Body of pancreas (tissue), 4 donors: ENCODE measurements around the gene CCDC137. TPM values are rescaled to one million over a fixed set of nuclear protein-coding genes. Genes with fewer than 3 reads are reported as not detected.

ENCODE experiments used
- ATAC-seq: fragments of 150-250 bp; one replicate; pipeline ENCODE4 v1.9.1; 2016
- DNase-seq, 4 donors: peaks; one replicate each; pipeline ENCODE4 v3.0.0-alpha.2; 2019
- H3K27ac ChIP-seq, 4 donors: fragments of 200-600 bp; sonication (generic); 1 replicate in 3 of 4; 2 replicates in 1 of 4; pipeline versions ENCODE4 v1.5.1 to v1.6.1; 2016 to 2019; ENCODE audit warnings: mild to moderate bottlenecking in 1 of 4, mixed read lengths in 1 of 4, moderate library complexity in 1 of 4
- H3K27me3 ChIP-seq, 2 donors: fragments of 200-600 bp; sonication (generic); one replicate each; pipeline ENCODE4 v1.6.0; 2016; ENCODE audit warnings: mild to moderate bottlenecking in 1 of 2
- H3K36me3 ChIP-seq, 2 donors: fragments of 200-600 bp; sonication (generic); replicated peaks in 1 of 2; 2 replicates each; pipeline ENCODE4 v1.5.1; 2016; ENCODE audit warnings: low read depth in 2 of 2; ENCODE audit not compliant: insufficient read depth in 1 of 2
- H3K4me1 ChIP-seq: fragments of 200-600 bp; sonication (generic); one replicate; pipeline ENCODE4 v1.6.0; 2016
- H3K4me3 ChIP-seq, 2 donors: fragments of 200-600 bp; sonication (generic); 1 replicate in 1 of 2; 2 replicates in 1 of 2; pipeline ENCODE4 v1.5.1; 2016 to 2019
- H3K9me3 ChIP-seq, 3 donors: fragments of 200-600 bp; sonication (generic); 1 replicate in 2 of 3; 2 replicates in 1 of 3; pipeline ENCODE4 v1.5.1; 2016
- CTCF ChIP-seq, 7 experiments: fragments of 450-650 bp in 4 of 7; fragments of 200-600 bp in 3 of 7; sonication (generic) in 3 of 7; IDR thresholded peaks; one replicate each; pipeline ENCODE4 v1.5.1; 2016 to 2019; ENCODE audit warnings: antibody characterized with exemption in 7 of 7
- POLR2A ChIP-seq, 3 donors: fragments of 450-650 bp; IDR thresholded peaks; one replicate each; pipeline ENCODE4 v1.6.1; 2016; ENCODE audit warnings: antibody characterized with exemption in 3 of 3, mild to moderate bottlenecking in 2 of 3
- WGBS, 2 donors: methylation state at CpG; one replicate each; pipeline ENCODE4 v1.1.5; 2017; 5-methylcytosine and 5-hydroxymethylcytosine counted together
- intact Hi-C: fragments of 100-400 bp; cut with DNase I; formaldehyde crosslinking; loops from one replicate; pipeline ENCODE4 v1.15.1; 2023
- total RNA-seq, 2 donors: library from RNA; depleted of rRNA; stranded (reverse); fragments of >200 nt; gene quantifications; one replicate each; pipeline ENCODE4 v1.1.0, GENCODE V29; 2016

The CCDC137 gene
- total RNA-seq, 2 donors from 2014 or later = 6.2 to 21.4 TPM

DNA sequence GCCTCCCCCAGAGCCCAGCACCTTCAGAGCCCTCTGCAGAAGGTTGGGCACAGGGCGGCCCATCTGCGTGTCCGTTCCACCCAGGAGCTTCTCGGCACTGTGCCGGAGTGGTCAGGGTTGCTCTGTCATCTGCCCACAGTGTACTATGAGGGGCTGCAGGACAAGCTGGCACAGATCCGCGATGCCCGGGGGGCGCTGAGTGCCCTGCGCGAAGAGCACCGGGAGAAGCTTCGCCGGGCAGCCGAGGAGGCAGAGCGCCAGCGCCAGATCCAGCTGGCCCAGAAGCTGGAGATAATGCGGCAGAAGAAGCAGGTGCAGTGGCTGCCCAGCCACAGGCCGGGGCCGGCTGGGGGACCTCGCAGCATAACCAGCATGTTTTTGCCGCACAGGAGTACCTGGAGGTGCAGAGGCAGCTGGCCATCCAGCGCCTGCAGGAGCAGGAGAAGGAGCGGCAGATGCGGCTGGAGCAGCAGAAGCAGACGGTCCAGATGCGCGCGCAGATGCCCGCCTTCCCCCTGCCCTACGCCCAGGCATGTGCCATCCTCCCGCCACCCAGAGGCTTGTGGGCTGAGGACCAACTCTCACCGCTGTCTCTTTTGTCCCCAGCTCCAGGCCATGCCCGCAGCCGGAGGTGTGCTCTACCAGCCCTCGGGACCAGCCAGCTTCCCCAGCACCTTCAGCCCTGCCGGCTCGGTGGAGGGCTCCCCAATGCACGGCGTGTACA lies 29.8 kb downstream of the CCDC137 start:
- H3K36me3 ChIP-seq = peaks cover 9 to 43% of the 10 kb centered on the region in 2 donors
- no peak for DNase-seq

GRCh38 chr17:81697261-81698044 lies 30.9 kb downstream of the CCDC137 start:
- intact Hi-C loops = loop anchor here (10.0 kb wide), 1 partner anchor 423 kb away; no protein-coding TSS in a partner anchor
- Histone ChIP-seq H3K27ac (no peak overlapping the region), H3K27me3 (no peaks in the 10 kb centered on the region), H3K9me3 (no peaks in the 10 kb centered on the region), H3K4me1 (peaks cover 20% of the 10 kb centered on the region), H3K4me3 (no peak overlapping the region), H3K36me3 (peaks cover 9 to 35% of the 10 kb centered on the region in 2 donors)
- ATAC-seq = no peak
- no peak for DNase-seq
- 83 to 95% methylated on average over 11 to 25 of the region's 25 CpGs for WGBS, 2 donors
- TF ChIP-seq CTCF (IDR thresholded peaks at IDR 0.05) (no peak), POLR2A (IDR thresholded peaks at IDR 0.05) (no peak)

More for the DNA sequence above, 29.8 kb downstream of the CCDC137 start:
- 91 to 95% methylated on average over 22 to 25 of the region's 40 CpGs for WGBS, 2 donors
- peaks cover 9% of the 10 kb centered on the region for H3K4me1 ChIP-seq
- no peak overlapping the region for H3K27ac ChIP-seq
- H3K27me3 ChIP-seq = no peaks in the 10 kb centered on the region
- TF ChIP-seq POLR2A (IDR thresholded peaks at IDR 0.05) (no peak), CTCF (IDR thresholded peaks at IDR 0.05) (no peak)
- H3K4me3 ChIP-seq = no peak overlapping the region
- no peak for ATAC-seq
- intact Hi-C loops = loop anchor here (10.0 kb wide), 1 partner anchor 422 kb away; no protein-coding TSS in a partner anchor
- no peaks in the 10 kb centered on the region for H3K9me3 ChIP-seq

- H3K4me1 ChIP-seq = peaks cover 31% of the 10 kb centered on the region
- no peak for DNase-seq
- intact Hi-C loops = no loop called here
- 83 to 86% methylated on average over 13 to 22 of the region's 25 CpGs for WGBS, 2 donors
- H3K36me3 ChIP-seq = peaks cover 9 to 20% of the 10 kb centered on the region in 2 donors
- TF ChIP-seq POLR2A (IDR thresholded peaks at IDR 0.05) = no peak
- TF ChIP-seq CTCF (IDR thresholded peaks at IDR 0.05) = no peak
- no peak overlapping the region for H3K27ac ChIP-seq
- no peak for ATAC-seq
- H3K27me3 ChIP-seq = no peaks in the 10 kb centered on the region
- no peaks in the 10 kb centered on the region for H3K9me3 ChIP-seq
- H3K4me3 ChIP-seq = no peak overlapping the region
These were observed 34.1 kb downstream of the CCDC137 start for GRCh38 chr17:81700353-81701287.

GRCh38 chr17:81701288-81702071 lies 34.9 kb downstream of the CCDC137 start:
- H3K27ac ChIP-seq = peak overlapping the region in 2 of 4 donors; percentile 95 to 97
- ATAC-seq = no peak
- peaks cover 3 to 14% of the 10 kb centered on the region in 2 donors for H3K36me3 ChIP-seq

More at GRCh38 chr17:81701288-81702071, 34.9 kb downstream of the CCDC137 start:
- Histone ChIP-seq H3K4me1 (peaks cover 31% of the 10 kb centered on the region), H3K9me3 (no peaks in the 10 kb centered on the region), H3K27me3 (no peaks in the 10 kb centered on the region), H3K4me3 (peak overlapping the region in 1 of 2 donors; percentile 80)
- intact Hi-C loops = no loop called here
- DNase-seq = no peak
- TF ChIP-seq CTCF (IDR thresholded peaks at IDR 0.05) = no peak
- TF ChIP-seq POLR2A (IDR thresholded peaks at IDR 0.05) = no peak
- WGBS, 2 donors = 60 to 70% methylated on average over 17 to 23 of the region's 23 CpGs
